H9 (cell line): ENCODE results near the gene NTRK3. TPM values are rescaled to one million over a fixed set of nuclear protein-coding genes. Genes with fewer than 3 reads are reported as not detected.
A peak's percentile ranks its signal among the peaks of the same experiment; 100 is the strongest.

Experiments
- DNase-seq: peaks from one replicate; pipeline ENCODE4 v3.0.0-alpha.2; 2017
- H2AFZ ChIP-seq: one replicate; pipeline ENCODE4 v1.6.1; 2013; ENCODE audit warnings: mild to moderate bottlenecking, low read length, control low read depth, moderate library complexity
- H2AK5ac ChIP-seq: 2 replicates; pipeline ENCODE4 v1.6.1; 2013; ENCODE audit warnings: low read length, control low read depth, mixed read lengths; ENCODE audit not compliant: insufficient read length
- H2BK120ac ChIP-seq: one replicate; pipeline ENCODE4 v1.6.1; 2013; ENCODE audit warnings: low read depth, mild to moderate bottlenecking, low read length, control low read depth, inconsistent platforms; ENCODE audit not compliant: poor library complexity, severe bottlenecking
- H2BK12ac ChIP-seq: 2 replicates; pipeline ENCODE4 v1.6.1; 2013; ENCODE audit warnings: low read length, control low read depth, mixed read lengths, low read depth; ENCODE audit not compliant: insufficient read length
- H2BK15ac ChIP-seq: 2 replicates; pipeline ENCODE4 v1.6.1; 2013; ENCODE audit warnings: low read depth, low read length, control low read depth
- H2BK20ac ChIP-seq: one replicate; pipeline ENCODE4 v1.6.1; 2013; ENCODE audit warnings: low read depth, mild to moderate bottlenecking, low read length, control low read depth, inconsistent platforms; ENCODE audit not compliant: poor library complexity, severe bottlenecking
- H2BK5ac ChIP-seq: 2 replicates; pipeline ENCODE4 v1.6.1; 2013; ENCODE audit warnings: low read length, control low read depth, mixed read lengths; ENCODE audit not compliant: insufficient read length
- H3K14ac ChIP-seq: 2 replicates; pipeline ENCODE4 v1.6.1; 2013; ENCODE audit warnings: low read length, control low read depth; ENCODE audit not compliant: insufficient read depth
- H3K18ac ChIP-seq: 2 replicates; pipeline ENCODE4 v1.6.1; 2013; ENCODE audit warnings: low read depth, mild to moderate bottlenecking, mixed read lengths, low read length, control low read depth; ENCODE audit not compliant: insufficient read length
- H3K23ac ChIP-seq: 2 replicates; pipeline ENCODE4 v1.6.1; 2013; ENCODE audit warnings: low read length, control low read depth, mixed read lengths, low read depth; ENCODE audit not compliant: insufficient read length
- H3K23me2 ChIP-seq: 2 replicates; pipeline ENCODE4 v1.6.1; 2013; ENCODE audit warnings: low read depth, mild to moderate bottlenecking, mixed read lengths, low read length, control low read depth; ENCODE audit not compliant: insufficient read length, poor library complexity, severe bottlenecking
- H3K27ac ChIP-seq: 2 replicates; pipeline ENCODE4 v1.5.1; 2013; ENCODE audit warnings: low read length, control low read depth, mixed read lengths, low read depth; ENCODE audit not compliant: insufficient read length
- H3K27me3 ChIP-seq: 2 replicates; pipeline ENCODE4 v1.6.1; 2013; ENCODE audit warnings: low read length, control low read depth, inconsistent platforms; ENCODE audit not compliant: insufficient read depth
- H3K4ac ChIP-seq: 2 replicates; pipeline ENCODE4 v1.6.1; 2013; ENCODE audit warnings: low read depth, mild to moderate bottlenecking, control low read depth, inconsistent platforms, low read length, moderate library complexity
- H3K4me1 ChIP-seq: 2 replicates; pipeline ENCODE4 v1.6.1; 2013; ENCODE audit warnings: low read length, control low read depth, inconsistent platforms; ENCODE audit not compliant: insufficient read depth
- H3K4me2 ChIP-seq: 2 replicates; pipeline ENCODE4 v1.6.1; 2013; ENCODE audit warnings: low read length, control low read depth, mixed read lengths; ENCODE audit not compliant: insufficient read length, insufficient read depth
- H3K56ac ChIP-seq: 2 replicates; pipeline ENCODE4 v1.6.1; 2013; ENCODE audit warnings: low read depth, mild to moderate bottlenecking, mixed read lengths, low read length, control low read depth; ENCODE audit not compliant: insufficient read length
- H3K79me1 ChIP-seq: 2 replicates; pipeline ENCODE4 v1.6.1; 2013; ENCODE audit warnings: low read depth, mild to moderate bottlenecking, moderate library complexity, low read length, control low read depth, inconsistent platforms; ENCODE audit not compliant: insufficient read depth, poor library complexity, severe bottlenecking
- H3K79me2 ChIP-seq: 2 replicates; pipeline ENCODE4 v1.6.1; 2013; ENCODE audit warnings: low read length, control low read depth, inconsistent platforms; ENCODE audit not compliant: insufficient read depth
- H3K9ac ChIP-seq: 2 replicates; pipeline ENCODE4 v1.6.1; 2013; ENCODE audit warnings: low read length, control low read depth, mixed read lengths; ENCODE audit not compliant: insufficient read length; ENCODE audit errors: extremely low read depth
- H3K9me3 ChIP-seq: one replicate; pipeline ENCODE4 v1.6.1; 2013; ENCODE audit warnings: low read depth, low read length, inconsistent platforms; ENCODE audit not compliant: control insufficient read depth
- H3T11ph ChIP-seq: one replicate; pipeline ENCODE4 v1.6.1; 2013; ENCODE audit warnings: mild to moderate bottlenecking, low read length, control low read depth, inconsistent platforms
- H4K20me1 ChIP-seq: one replicate; pipeline ENCODE4 v1.6.1; 2013; ENCODE audit not compliant: control insufficient read depth, insufficient read length, insufficient read depth
- H4K5ac ChIP-seq: 2 replicates; pipeline ENCODE4 v1.6.1; 2013; ENCODE audit warnings: low read depth, mild to moderate bottlenecking, mixed read lengths, low read length, control low read depth; ENCODE audit not compliant: insufficient read length
- H4K8ac ChIP-seq: replicated peaks from 2 replicates; pipeline ENCODE4 v1.6.1; 2013; ENCODE audit warnings: low read length, control low read depth, mixed read lengths, low read depth; ENCODE audit not compliant: insufficient read length
- H4K91ac ChIP-seq: 2 replicates; pipeline ENCODE4 v1.6.1; 2013; ENCODE audit warnings: low read depth, mild to moderate bottlenecking, moderate library complexity, mixed read lengths, low read length, control low read depth; ENCODE audit not compliant: insufficient read length
- H3K27ac Mint-ChIP-seq, 3 experiments: 2 replicates in 2 of 3; 3 replicates in 1 of 3; pipeline ENCODE4 v1.8.0; 2020 to 2021; ENCODE audit warnings: mixed read lengths in 3 of 3, mild to moderate bottlenecking in 1 of 3, moderate library complexity in 1 of 3
- H3K27me3 Mint-ChIP-seq: 2 replicates; pipeline ENCODE4 v1.8.0; 2021; ENCODE audit warnings: low read depth, mild to moderate bottlenecking, moderate library complexity, mixed read lengths
- H3K36me3 Mint-ChIP-seq, 3 experiments: 2 replicates in 2 of 3; 3 replicates in 1 of 3; pipeline ENCODE4 v1.8.0; 2020 to 2021; ENCODE audit warnings: low read depth in 3 of 3, mixed read lengths in 3 of 3; ENCODE audit not compliant: insufficient read depth in 1 of 3
- H3K4me1 Mint-ChIP-seq, 2 experiments: 2 replicates each; pipeline ENCODE4 v1.8.0; 2020; ENCODE audit warnings: mixed read lengths in 2 of 2
- H3K4me3 Mint-ChIP-seq, 2 experiments: 2 replicates in 1 of 2; 3 replicates in 1 of 2; pipeline ENCODE4 v1.8.0; 2020 to 2021; ENCODE audit warnings: mild to moderate bottlenecking in 2 of 2, mixed read lengths in 2 of 2, moderate library complexity in 1 of 2
- H3K9me3 Mint-ChIP-seq, 2 experiments: 2 replicates in 1 of 2; 3 replicates in 1 of 2; pipeline ENCODE4 v1.8.0; 2020; ENCODE audit warnings: mild to moderate bottlenecking in 2 of 2, mixed read lengths in 2 of 2, moderate library complexity in 1 of 2
- CTCF ChIP-seq: fragments of 200-600 bp; sonication (generic); conservative IDR thresholded peaks from 3 replicates; pipeline ENCODE4 v1.8.0; 2021; ENCODE audit warnings: antibody characterized with exemption, mild to moderate bottlenecking
- WGBS: extraction: QIAGEN DNeasy Blood & Tissue Kit; methylation state at CpG from one replicate; pipeline ENCODE4 v1.1.7; 2013; ENCODE audit warnings: missing lambda C conversion rate, low lambda C conversion rate, mixed read lengths; ENCODE audit not compliant: insufficient read length; ENCODE audit errors: extremely low coverage; 5-methylcytosine and 5-hydroxymethylcytosine counted together
- total RNA-seq: library from RNA; stranded (reverse); gene quantifications from 2 replicates; pipeline ENCODE4 v1.2.1, GENCODE V29; 2021

NTRK3 gene
- total RNA-seq, 1 experiment from 2014 or later: 2.5 TPM

GRCh38 chr15:87866961-87867360 lies 389.6 kb downstream of the NTRK3 start:
- Histone ChIP-seq H3K4me1 (no peaks in the 10 kb centered on the region), H4K20me1 (no peaks in the 10 kb centered on the region), H4K8ac (no peak overlapping the region), H3K18ac (no peak overlapping the region), H3K23ac (no peak overlapping the region), H3K27me3 (no peaks in the 10 kb centered on the region), H3K79me2 (no peaks in the 10 kb centered on the region), H3K9me3 (no peaks in the 10 kb centered on the region), H2AFZ (no peak overlapping the region), H4K5ac (no peak overlapping the region), H3K79me1 (no peaks in the 10 kb centered on the region), H3K9ac (no peak overlapping the region), H3K56ac (no peak overlapping the region), H2BK20ac (no peak overlapping the region), H2BK5ac (no peak overlapping the region), H3K4ac (no peak overlapping the region), H2BK12ac (no peak overlapping the region), H3K27ac (no peak overlapping the region), H4K91ac (no peak overlapping the region), H2BK15ac (no peak overlapping the region), H2AK5ac (no peak overlapping the region), H3K4me2 (no peak overlapping the region), H3K23me2 (no peaks in the 10 kb centered on the region), H3T11ph (no peak overlapping the region), H3K14ac (no peak overlapping the region), H2BK120ac (no peak overlapping the region)
- peak; percentile 43 for DNase-seq
- Mint-ChIP-seq H3K9me3 (no peaks in the 10 kb centered on the region; a peak in 1 of 5 replicates), H3K4me3 (no peak overlapping the region), H3K4me1 (no peaks in the 10 kb centered on the region; a peak in 1 of 4 replicates), H3K36me3 (no peaks in the 10 kb centered on the region), H3K27ac (no peak overlapping the region), H3K27me3 (peaks cover 25% of the 10 kb centered on the region)
- no CpG with 5 or more reads among the region's 3 CpGs for WGBS
- no peak for TF ChIP-seq CTCF
